Measurements from ENCODE around the gene H6PD.

- TF ChIP-seq ZNF280D (tag by site-specific recombination; IDR thresholded peaks at IDR 0.05) (no peak), ZNF629 (tag by site-specific recombination; IDR thresholded peaks at IDR 0.05) (no peak)
These were observed 19.0 kb downstream of the H6PD start for GRCh38 chr1:9253453-9254105.
